Kidney (tissue), 22 donors: Measurements from ENCODE around the gene SAFB. TPM values are rescaled to one million over a fixed set of nuclear protein-coding genes. Genes with fewer than 3 reads are reported as not detected.

Experiments used
- DNase-seq, 5 donors: peaks; one replicate each; pipeline ENCODE4 v3.0.0-alpha.2; 2013 to 2020
- FAIRE-seq: peaks from 2 replicates; lab custom pipeline; 2012; peaks lifted over from hg19 to GRCh38; lab: Jason Lieb, UNC
- H3K27ac ChIP-seq, 2 donors: one replicate each; pipeline ENCODE4 v1.7.0; 2013; ENCODE audit warnings: low read depth in 2 of 2, low read length in 2 of 2, inconsistent platforms in 1 of 2
- H3K27me3 ChIP-seq: one replicate; pipeline ENCODE4 v1.7.1; 2013; ENCODE audit warnings: low read length, inconsistent platforms; ENCODE audit not compliant: control insufficient read depth, insufficient read depth
- H3K36me3 ChIP-seq, 3 donors: one replicate each; pipeline versions ENCODE4 v1.7.0 to v1.7.1; 2013; ENCODE audit warnings: low read length in 3 of 3, control low read depth in 1 of 3, inconsistent platforms in 1 of 3; ENCODE audit not compliant: insufficient read depth in 3 of 3, control insufficient read depth in 2 of 3
- H3K4me1 ChIP-seq, 3 donors: one replicate each; pipeline versions ENCODE4 v1.7.0 to v1.7.1; 2013; ENCODE audit warnings: low read length in 3 of 3, inconsistent platforms in 1 of 3, low read depth in 1 of 3; ENCODE audit not compliant: control insufficient read depth in 2 of 3, insufficient read depth in 2 of 3
- H3K4me3 ChIP-seq, 3 donors: one replicate each; pipeline versions ENCODE4 v1.7.0 to v1.8.1; 2013; ENCODE audit warnings: low read length in 3 of 3, control low read depth in 1 of 3, inconsistent platforms in 1 of 3
- H3K9ac ChIP-seq, 3 donors: one replicate each; pipeline versions ENCODE4 v1.7.0 to v1.7.1; 2013; ENCODE audit warnings: low read length in 3 of 3, control low read depth in 1 of 3, inconsistent platforms in 1 of 3
- H3K9me3 ChIP-seq, 3 donors: one replicate each; pipeline versions ENCODE4 v1.7.0 to v1.7.1; 2013; ENCODE audit warnings: low read length in 3 of 3, control low read depth in 1 of 3, inconsistent platforms in 1 of 3; ENCODE audit not compliant: control insufficient read depth in 2 of 3, insufficient read depth in 1 of 3
- intact Hi-C: fragments of 100-400 bp; cut with DNase I; formaldehyde crosslinking; loops from one replicate; pipeline ENCODE4 v1.11.1; 2022
- long read RNA-seq, 10 donors: library from polyadenylated mRNA in 1 of 10; unstranded in 1 of 10; transcript quantifications; one replicate each; pipeline ENCODE4 v2.0.0 and lab custom pipeline, GENCODE V29; 2021 to 2026
- polyA plus RNA-seq: library from polyadenylated mRNA; stranded (reverse); fragments of 350-450 nt; fragmentation: Illumina TruSeq; extraction: RNeasy Lipid Tissue Mini Kit (QIAGEN cat#74804); gene quantifications from one replicate; pipeline ENCODE4 v1.2.3, GENCODE V29; 2014; ENCODE audit warnings: low read depth, low replicate concordance; ENCODE audit not compliant: insufficient read depth
- total RNA-seq: library from RNA; stranded (reverse); fragmentation: NEBNext Ultra II Directional; extraction: Animal tissue kit (Norgen Biotek cat#: 25700); gene quantifications from one replicate; pipeline ENCODE4 v1.2.1, GENCODE V29; 2021
- TF ChIP-seq, protein P1 (sequence below): IDR thresholded peaks from 3 replicates; pipeline ENCODE4 v1.5.1; 2012; ENCODE audit warnings: mild to moderate bottlenecking, moderate library complexity, borderline replicate concordance; ENCODE audit not compliant: insufficient read depth; ENCODE audit errors: extremely low read depth
- donor health status: control.
- donor health status: control.
- donor health status: control.
- donor health status: control.
- donor health status: control.
- donor health status: DM: yes; HTN: yes; CAD: no.
- donor health status: Normal renal cell carcinoma (clear cell type).

Gene SAFB
- 88.6 TPM for total RNA-seq
- polyA plus RNA-seq, result 35.0 TPM
- long read RNA-seq, donor 1, partial matches to known transcripts, result 44 of 50 reads
- long read RNA-seq, donor 1, other reads (novel, unspliced or antisense), result 0 of 50 reads
- long read RNA-seq, donor 2, partial matches to known transcripts, result 6 of 9 reads
- long read RNA-seq, donor 2, other reads (novel, unspliced or antisense), result 0 of 9 reads
- long read RNA-seq, donor 3, partial matches to known transcripts, result 267 of 271 reads
- long read RNA-seq, donor 3, other reads (novel, unspliced or antisense), result 0 of 271 reads
- long read RNA-seq, donor 4, partial matches to known transcripts, result 164 of 170 reads
- long read RNA-seq, donor 4, other reads (novel, unspliced or antisense), result 0 of 170 reads
- long read RNA-seq, donor 5, result 0 reads
- long read RNA-seq, donor 6, partial matches to known transcripts, result 401 of 401 reads
- long read RNA-seq, donor 6, other reads (novel, unspliced or antisense), result 0 of 401 reads
- long read RNA-seq, donor 7, transcript SAFB-201 (21 exons, 3,042 nt), result minor isoform, 8 of 125 reads
- long read RNA-seq, donor 7, transcript SAFB-211 (21 exons, 3,014 nt), result major isoform, 35 of 125 reads
- long read RNA-seq, donor 7, transcript SAFB-205 (21 exons, 2,842 nt), result minor isoform, 34 of 125 reads
- long read RNA-seq, donor 7, partial matches to known transcripts, result 10 of 125 reads
- long read RNA-seq, donor 7, other reads (novel, unspliced or antisense), result 37 of 125 reads
- long read RNA-seq, donor 8, partial matches to known transcripts, result 59 of 63 reads
- long read RNA-seq, donor 8, other reads (novel, unspliced or antisense), result 0 of 63 reads
- long read RNA-seq, donor 9, partial matches to known transcripts, result 148 of 152 reads
- long read RNA-seq, donor 9, other reads (novel, unspliced or antisense), result 0 of 152 reads
- long read RNA-seq, donor 10, partial matches to known transcripts, result 7 of 13 reads
- long read RNA-seq, donor 10, other reads (novel, unspliced or antisense), result 0 of 13 reads

DNA sequence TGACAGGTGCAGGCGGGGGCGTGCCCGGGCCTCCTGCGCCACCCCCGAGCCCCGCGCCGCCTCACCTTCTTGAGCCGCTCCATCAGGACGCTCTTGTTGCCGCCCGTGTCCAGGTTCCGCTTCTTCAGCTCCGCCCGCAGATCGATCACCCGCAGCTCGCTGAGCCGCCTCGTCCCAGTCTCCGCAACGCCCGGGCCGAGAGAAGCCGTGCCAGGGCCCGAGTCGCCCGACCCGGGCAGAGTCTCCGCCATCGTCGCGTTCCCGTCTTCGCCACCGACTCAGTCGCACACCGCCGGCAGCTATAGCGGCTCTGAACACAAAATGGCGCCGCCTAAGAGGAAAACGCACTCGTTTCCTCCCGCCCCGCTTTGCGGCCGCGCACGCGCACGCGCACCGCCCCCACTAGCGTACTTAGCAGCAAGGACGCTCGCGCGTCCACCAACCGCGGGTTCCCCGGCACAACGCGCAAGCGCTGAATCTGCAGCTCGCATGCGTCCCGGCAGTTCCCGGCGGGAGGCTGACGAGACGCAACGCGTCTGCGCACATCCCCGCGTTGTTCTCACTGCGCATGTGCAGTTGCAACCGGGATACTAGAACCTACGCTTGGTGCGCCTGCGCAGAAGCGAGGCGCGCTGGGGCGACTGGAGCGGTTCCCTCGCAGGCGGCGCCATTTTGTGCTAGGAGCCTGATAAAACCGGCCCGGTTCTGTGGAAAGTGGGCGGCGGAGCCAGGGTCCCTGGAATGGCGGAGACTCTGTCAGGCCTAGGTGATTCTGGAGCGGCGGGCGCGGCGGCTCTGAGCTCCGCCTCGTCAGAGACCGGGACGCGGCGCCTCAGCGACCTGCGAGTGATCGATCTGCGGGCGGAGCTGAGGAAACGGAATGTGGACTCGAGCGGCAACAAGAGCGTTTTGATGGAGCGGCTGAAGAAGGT is at the start of gene SAFB, which contains the start of gene SAFB2:
TSS of gene SAFB (plus strand) at position 619 of the 932 bp plus-strand sequence. CDS start at position 742, 123 bp downstream.
TSS of gene SAFB2 (minus strand) at position 312 of the 932 bp plus-strand sequence. CDS start at position 251, 61 bp downstream.
- Histone ChIP-seq H3K36me3 (peaks cover 8 to 43% (median 20%) of the 10 kb centered on the region in 3 donors), H3K4me3 (peak within 1 kb of the TSS; percentile 90 to 98 (median 91)), H3K4me1 (peaks cover 2 to 36% (median 25%) of the 10 kb centered on the region in 3 donors), H3K9me3 (no peaks in the 10 kb centered on the region), H3K27me3 (no peaks in the 10 kb centered on the region), H3K27ac (peak within 1 kb of the TSS; percentile 90 to 92), H3K9ac (peak within 1 kb of the TSS; percentile 89 to 97 (median 95))
- intact Hi-C loops, result no loop called here
- FAIRE-seq (peak; percentile 91), DNase-seq (peak; percentile 100)
- TF ChIP-seq, protein P1, sequence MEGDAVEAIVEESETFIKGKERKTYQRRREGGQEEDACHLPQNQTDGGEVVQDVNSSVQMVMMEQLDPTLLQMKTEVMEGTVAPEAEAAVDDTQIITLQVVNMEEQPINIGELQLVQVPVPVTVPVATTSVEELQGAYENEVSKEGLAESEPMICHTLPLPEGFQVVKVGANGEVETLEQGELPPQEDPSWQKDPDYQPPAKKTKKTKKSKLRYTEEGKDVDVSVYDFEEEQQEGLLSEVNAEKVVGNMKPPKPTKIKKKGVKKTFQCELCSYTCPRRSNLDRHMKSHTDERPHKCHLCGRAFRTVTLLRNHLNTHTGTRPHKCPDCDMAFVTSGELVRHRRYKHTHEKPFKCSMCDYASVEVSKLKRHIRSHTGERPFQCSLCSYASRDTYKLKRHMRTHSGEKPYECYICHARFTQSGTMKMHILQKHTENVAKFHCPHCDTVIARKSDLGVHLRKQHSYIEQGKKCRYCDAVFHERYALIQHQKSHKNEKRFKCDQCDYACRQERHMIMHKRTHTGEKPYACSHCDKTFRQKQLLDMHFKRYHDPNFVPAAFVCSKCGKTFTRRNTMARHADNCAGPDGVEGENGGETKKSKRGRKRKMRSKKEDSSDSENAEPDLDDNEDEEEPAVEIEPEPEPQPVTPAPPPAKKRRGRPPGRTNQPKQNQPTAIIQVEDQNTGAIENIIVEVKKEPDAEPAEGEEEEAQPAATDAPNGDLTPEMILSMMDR, result peak; percentile 6

- no peak for FAIRE-seq
- intact Hi-C loops, result loop anchor here (5.0 kb wide), 1 partner anchor 528 kb away; no protein-coding TSS in a partner anchor
These were observed 47.3 kb upstream of the SAFB start for GRCh38 chr19:5575590-5575989.

More at GRCh38 chr19:5575590-5575989, 47.3 kb upstream of the SAFB start:
- H3K4me3 ChIP-seq, result no peak overlapping the region
- H3K27ac ChIP-seq, result no peak overlapping the region
- H3K4me1 ChIP-seq, result no peaks in the 10 kb centered on the region
- no peaks in the 10 kb centered on the region for H3K27me3 ChIP-seq
- DNase-seq, result no peak
- TF ChIP-seq, protein P1, result no peak
- H3K9ac ChIP-seq, result no peak overlapping the region
- no peaks in the 10 kb centered on the region for H3K9me3 ChIP-seq
- H3K36me3 ChIP-seq, result no peaks in the 10 kb centered on the region
